ENCODE measurements around the gene TDRD9.
"Not testable (repeated sequence)": the region's sequence is repeated elsewhere in the genome, so short reads cannot be mapped to it uniquely, and the experiment has no call there.

The TDRD9 gene

DNA sequence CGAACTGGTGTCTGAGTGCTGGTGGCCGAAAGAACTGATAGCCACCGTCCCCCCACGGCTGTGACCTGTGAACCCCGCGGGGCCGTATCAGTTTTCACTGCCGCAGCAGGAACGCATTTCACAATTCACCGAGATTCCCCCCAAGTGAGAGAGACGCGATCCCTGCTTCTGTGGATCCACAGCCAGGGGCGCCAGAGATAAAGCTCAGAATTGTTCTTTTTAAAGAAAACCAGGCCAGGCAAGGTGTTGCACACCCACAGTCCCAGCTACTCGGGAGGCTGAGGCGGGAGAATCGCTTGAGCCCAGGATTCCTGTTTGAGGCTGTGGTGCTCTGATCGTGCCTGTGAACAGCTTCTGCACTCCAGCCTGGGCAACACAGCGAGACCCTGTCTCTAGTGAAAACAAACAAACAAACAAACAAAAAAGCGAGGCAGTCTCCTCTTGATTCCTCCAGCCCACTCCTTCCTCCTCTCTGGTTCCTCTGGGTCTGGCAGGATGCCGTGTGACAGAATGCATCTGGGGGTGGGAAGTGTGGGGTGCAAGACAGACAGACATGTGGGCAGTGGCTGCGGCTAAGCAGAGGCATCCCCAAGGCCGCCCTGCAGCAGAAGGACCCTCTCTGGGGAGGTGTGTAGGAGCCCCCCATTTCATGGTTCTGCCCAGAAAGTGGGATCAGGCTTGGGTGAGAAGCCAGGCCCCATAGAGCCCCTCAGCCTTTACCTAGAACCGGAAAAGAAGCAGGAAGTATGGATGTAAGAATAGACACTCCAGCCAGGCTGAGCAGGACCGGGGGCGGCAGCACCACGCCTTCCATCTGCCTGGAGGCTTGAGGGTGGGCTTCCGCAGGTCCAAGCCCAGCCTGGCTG is 41.7 kb upstream of the TDRD9 start:
- Histone ChIP-seq H3K36me3 (ENCODE audit: insufficient read depth, low read length) (no peaks in the 10 kb centered on the region), H3F3A (ENCODE audit: insufficient read depth, low read length) (no peaks in the 10 kb centered on the region), H3K4me1 (ENCODE audit: insufficient read depth, low read length, severe bottlenecking) (peaks cover 5% of the 10 kb centered on the region), H3K4me2 (ENCODE audit: low read length) (no peak overlapping the region), H3K9me3 (ENCODE audit: low read length) (no peaks in the 10 kb centered on the region), H4K20me1 (ENCODE audit: insufficient read depth, low read length) (no peaks in the 10 kb centered on the region), H3K79me2 (ENCODE audit: insufficient read depth, low read length) (no peaks in the 10 kb centered on the region), H3K27me3 (ENCODE audit: insufficient read depth, low read length) (peaks cover 8% of the 10 kb centered on the region; the same call in 1 of the 2 replicates), H3K27ac (ENCODE audit: low read depth, low read length, poor library complexity, severe bottlenecking) (no peak overlapping the region), H3K9ac (ENCODE audit: low read length) (no peak overlapping the region), H3K9me2 (ENCODE audit: low read depth, low read length) (no peaks in the 10 kb centered on the region), H3K4me3 (ENCODE audit: low read depth, low read length, poor library complexity, severe bottlenecking) (no peak overlapping the region), H2AFZ (ENCODE audit: low read length) (no peak overlapping the region)
- TF ChIP-seq, protein P1, sequence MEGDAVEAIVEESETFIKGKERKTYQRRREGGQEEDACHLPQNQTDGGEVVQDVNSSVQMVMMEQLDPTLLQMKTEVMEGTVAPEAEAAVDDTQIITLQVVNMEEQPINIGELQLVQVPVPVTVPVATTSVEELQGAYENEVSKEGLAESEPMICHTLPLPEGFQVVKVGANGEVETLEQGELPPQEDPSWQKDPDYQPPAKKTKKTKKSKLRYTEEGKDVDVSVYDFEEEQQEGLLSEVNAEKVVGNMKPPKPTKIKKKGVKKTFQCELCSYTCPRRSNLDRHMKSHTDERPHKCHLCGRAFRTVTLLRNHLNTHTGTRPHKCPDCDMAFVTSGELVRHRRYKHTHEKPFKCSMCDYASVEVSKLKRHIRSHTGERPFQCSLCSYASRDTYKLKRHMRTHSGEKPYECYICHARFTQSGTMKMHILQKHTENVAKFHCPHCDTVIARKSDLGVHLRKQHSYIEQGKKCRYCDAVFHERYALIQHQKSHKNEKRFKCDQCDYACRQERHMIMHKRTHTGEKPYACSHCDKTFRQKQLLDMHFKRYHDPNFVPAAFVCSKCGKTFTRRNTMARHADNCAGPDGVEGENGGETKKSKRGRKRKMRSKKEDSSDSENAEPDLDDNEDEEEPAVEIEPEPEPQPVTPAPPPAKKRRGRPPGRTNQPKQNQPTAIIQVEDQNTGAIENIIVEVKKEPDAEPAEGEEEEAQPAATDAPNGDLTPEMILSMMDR (IDR thresholded peaks at IDR 0.05; ENCODE audit: low read length): no peak
- TF ChIP-seq EZH2 (IDR thresholded peaks at IDR 0.05; ENCODE audit: borderline replicate concordance, low read length): no peak

DNA sequence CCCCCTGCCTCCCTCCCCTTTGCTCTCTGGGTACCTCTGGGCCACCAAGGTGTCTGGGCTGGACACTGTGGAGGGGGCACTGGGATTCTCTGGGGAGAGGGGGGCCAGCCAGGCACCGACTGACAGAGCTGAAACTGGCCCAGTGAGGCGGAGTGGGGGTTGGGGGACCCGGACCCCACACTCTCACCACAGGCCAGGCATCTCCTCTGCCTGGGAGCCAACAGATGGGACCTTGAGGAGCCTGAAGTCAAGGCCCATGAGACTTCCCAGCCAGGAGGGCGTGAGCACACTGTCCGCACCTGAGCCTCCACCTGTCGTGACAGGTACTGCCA is 41.1 kb upstream of the TDRD9 start:
- Histone ChIP-seq H3K79me2 (ENCODE audit: insufficient read depth, low read length) (no peaks in the 10 kb centered on the region), H3K9ac (ENCODE audit: low read length) (no peak overlapping the region), H3K27me3 (ENCODE audit: insufficient read depth, low read length) (peaks cover 8% of the 10 kb centered on the region; the same call in 1 of the 2 replicates), H3K4me2 (ENCODE audit: low read length) (no peak overlapping the region), H2AFZ (ENCODE audit: low read length) (no peak overlapping the region), H3K36me3 (ENCODE audit: insufficient read depth, low read length) (no peaks in the 10 kb centered on the region), H3K9me2 (ENCODE audit: low read depth, low read length) (no peaks in the 10 kb centered on the region), H3K27ac (ENCODE audit: low read depth, low read length, poor library complexity, severe bottlenecking) (no peak overlapping the region), H4K20me1 (ENCODE audit: insufficient read depth, low read length) (no peaks in the 10 kb centered on the region), H3F3A (ENCODE audit: insufficient read depth, low read length) (no peaks in the 10 kb centered on the region), H3K9me3 (ENCODE audit: low read length) (no peaks in the 10 kb centered on the region), H3K4me1 (ENCODE audit: insufficient read depth, low read length, severe bottlenecking) (peaks cover 5% of the 10 kb centered on the region), H3K4me3 (ENCODE audit: low read depth, low read length, poor library complexity, severe bottlenecking) (no peak overlapping the region)
- TF ChIP-seq EZH2 (IDR thresholded peaks at IDR 0.05; ENCODE audit: borderline replicate concordance, low read length): no peak
- TF ChIP-seq, protein P1 (IDR thresholded peaks at IDR 0.05; ENCODE audit: low read length): no peak

GRCh38 chr14:103887557-103888115 is 40.6 kb upstream of the TDRD9 start:
- Histone ChIP-seq H3K9ac (ENCODE audit: low read length) (no peak overlapping the region), H3K27me3 (ENCODE audit: insufficient read depth, low read length) (peaks cover 8% of the 10 kb centered on the region; the same call in 1 of the 2 replicates), H2AFZ (ENCODE audit: low read length) (no peak overlapping the region), H3K27ac (ENCODE audit: low read depth, low read length, poor library complexity, severe bottlenecking) (no peak overlapping the region), H3K4me1 (ENCODE audit: insufficient read depth, low read length, severe bottlenecking) (peaks cover 5% of the 10 kb centered on the region), H3K4me2 (ENCODE audit: low read length) (no peak overlapping the region), H4K20me1 (ENCODE audit: insufficient read depth, low read length) (no peaks in the 10 kb centered on the region), H3K79me2 (ENCODE audit: insufficient read depth, low read length) (no peaks in the 10 kb centered on the region), H3K9me3 (ENCODE audit: low read length) (no peaks in the 10 kb centered on the region), H3K4me3 (ENCODE audit: low read depth, low read length, poor library complexity, severe bottlenecking) (no peak overlapping the region), H3F3A (ENCODE audit: insufficient read depth, low read length) (no peaks in the 10 kb centered on the region), H3K36me3 (ENCODE audit: insufficient read depth, low read length) (no peaks in the 10 kb centered on the region), H3K9me2 (ENCODE audit: low read depth, low read length) (no peaks in the 10 kb centered on the region)
- no peak for TF ChIP-seq EZH2 (IDR thresholded peaks at IDR 0.05; ENCODE audit: borderline replicate concordance, low read length)
- TF ChIP-seq, protein P1 (IDR thresholded peaks at IDR 0.05; ENCODE audit: low read length): no peak

DNA sequence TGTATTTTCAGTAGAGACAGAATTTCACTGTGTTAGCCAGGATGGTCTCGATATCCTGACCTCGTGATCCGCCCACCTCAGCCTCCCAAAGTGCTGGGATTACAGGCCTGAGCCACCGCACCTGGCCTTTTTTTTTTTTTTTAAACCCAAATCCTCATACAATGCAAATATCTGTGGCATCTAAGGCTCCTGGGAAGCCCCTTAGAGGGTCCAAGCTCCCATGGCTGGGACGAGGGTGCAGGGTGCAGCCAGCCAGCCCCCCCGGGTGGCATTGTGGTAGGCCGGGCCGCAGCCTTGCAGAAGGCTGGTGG is 39.3 kb upstream of the TDRD9 start:
- H3K9me3 ChIP-seq (ENCODE audit: low read length); H3K9ac ChIP-seq (ENCODE audit: low read length); H3K36me3 ChIP-seq (ENCODE audit: insufficient read depth, low read length); H3K4me3 ChIP-seq (ENCODE audit: low read depth, low read length, poor library complexity, severe bottlenecking); H3K27me3 ChIP-seq (ENCODE audit: insufficient read depth, low read length); H3K27ac ChIP-seq (ENCODE audit: low read depth, low read length, poor library complexity, severe bottlenecking); H2AFZ ChIP-seq (ENCODE audit: low read length); H3K79me2 ChIP-seq (ENCODE audit: insufficient read depth, low read length); H3K4me2 ChIP-seq (ENCODE audit: low read length); H3F3A ChIP-seq (ENCODE audit: insufficient read depth, low read length); H3K4me1 ChIP-seq (ENCODE audit: insufficient read depth, low read length, severe bottlenecking); H4K20me1 ChIP-seq (ENCODE audit: insufficient read depth, low read length); H3K9me2 ChIP-seq (ENCODE audit: low read depth, low read length): not testable (repeated sequence)
